MM.1S (cell line): ENCODE results near the gene PPARD.
"Not testable (repeated sequence)": the region's sequence is repeated elsewhere in the genome, so short reads cannot be mapped to it uniquely, and the experiment has no call there.

Experiments used
- DNase-seq: peaks from one replicate; pipeline ENCODE4 v3.0.0-alpha.2; 2015
- H2AFZ ChIP-seq: fragments of 300-600 bp; sonication (generic); 2 replicates; pipeline ENCODE4 v1.6.0; 2016; ENCODE audit warnings: antibody characterized with exemption, low read length
- H3F3A ChIP-seq: fragments of 300-600 bp; sonication (generic); 2 replicates; pipeline ENCODE4 v1.6.1; 2016; ENCODE audit warnings: mild to moderate bottlenecking, antibody characterized with exemption, low read length, moderate library complexity, mixed read lengths; ENCODE audit not compliant: insufficient read depth
- H3K27ac ChIP-seq: fragments of 300-600 bp; sonication (generic); 2 replicates; pipeline ENCODE4 v1.5.1; 2016; ENCODE audit warnings: mild to moderate bottlenecking, low read length
- H3K27me3 ChIP-seq: fragments of 300-600 bp; sonication (generic); replicated peaks from 2 replicates; pipeline ENCODE4 v1.6.0; 2016; ENCODE audit warnings: low read length; ENCODE audit not compliant: insufficient read depth
- H3K36me3 ChIP-seq: fragments of 300-600 bp; sonication (generic); replicated peaks from 2 replicates; pipeline ENCODE4 v1.6.1; 2016; ENCODE audit warnings: mild to moderate bottlenecking, low read length, mixed read lengths; ENCODE audit not compliant: insufficient read depth
- H3K4me1 ChIP-seq: fragments of 300-600 bp; sonication (generic); 2 replicates; pipeline ENCODE4 v1.6.1; 2016; ENCODE audit warnings: low read length, mixed read lengths
- H3K4me2 ChIP-seq: fragments of 300-600 bp; sonication (generic); 2 replicates; pipeline ENCODE4 v1.6.0; 2016; ENCODE audit warnings: low read depth, low read length
- H3K4me3 ChIP-seq: fragments of 300-600 bp; sonication (generic); 2 replicates; pipeline ENCODE4 v1.5.1; 2016; ENCODE audit warnings: low read length, mixed read lengths
- H3K79me2 ChIP-seq: fragments of 300-600 bp; sonication (generic); 2 replicates; pipeline ENCODE4 v1.6.1; 2016; ENCODE audit warnings: mixed run types, low read length, mixed read lengths
- H3K9ac ChIP-seq: fragments of 300-600 bp; sonication (generic); 2 replicates; pipeline ENCODE4 v1.6.1; 2016; ENCODE audit warnings: low read length, mixed read lengths
- H3K9me2 ChIP-seq: fragments of 300-600 bp; sonication (generic); replicated peaks from 2 replicates; pipeline ENCODE4 v1.6.1; 2016; ENCODE audit warnings: mild to moderate bottlenecking, low read length, mixed read lengths; ENCODE audit not compliant: insufficient read depth
- H3K9me3 ChIP-seq: fragments of 300-600 bp; sonication (generic); replicated peaks from 2 replicates; pipeline ENCODE4 v1.6.1; 2016; ENCODE audit warnings: mild to moderate bottlenecking, low read length, mixed read lengths; ENCODE audit not compliant: insufficient read depth
- H4K20me1 ChIP-seq: fragments of 300-600 bp; sonication (generic); 2 replicates; pipeline ENCODE4 v1.6.1; 2016; ENCODE audit warnings: mild to moderate bottlenecking, low read length, moderate library complexity, mixed read lengths; ENCODE audit not compliant: insufficient read depth
- EZH2 ChIP-seq: fragments of 300-600 bp; sonication (generic); optimal IDR thresholded peaks from 2 replicates; pipeline ENCODE3; 2017; ENCODE audit warnings: low read depth, mild to moderate bottlenecking, antibody characterized with exemption, low read length, mixed read lengths
- EZH2phosphoT487 ChIP-seq: fragments of 300-600 bp; sonication (generic); IDR thresholded peaks from 2 replicates; pipeline ENCODE4 v1.6.1; 2018; ENCODE audit warnings: antibody characterized with exemption, low read length
- TF ChIP-seq, protein P1 (sequence below): fragments of 300-600 bp; sonication (generic); IDR thresholded peaks from 2 replicates; pipeline ENCODE4 v1.5.1; 2016; ENCODE audit warnings: antibody characterized with exemption, low read length, mixed read lengths

The PPARD gene

DNA sequence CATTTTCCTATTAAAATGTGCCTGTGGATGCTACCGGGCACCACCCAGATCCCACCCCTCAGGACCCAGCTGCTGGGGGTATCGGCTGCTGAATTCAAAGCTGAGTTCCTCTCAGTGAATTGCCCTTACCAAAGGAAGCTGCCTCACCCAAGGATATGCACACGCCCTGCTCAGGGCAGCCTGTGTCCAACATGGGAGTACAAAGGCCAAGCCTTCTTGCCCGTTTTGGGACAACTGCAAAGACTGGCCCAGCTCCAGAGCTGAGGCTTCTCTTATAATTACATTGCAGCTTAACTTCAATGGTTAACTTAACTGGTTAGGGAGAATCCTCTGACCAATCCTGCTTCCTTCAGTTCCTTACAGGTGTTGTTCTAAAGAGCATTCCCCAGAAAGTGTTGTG, 89.9 kb downstream of the PPARD start:
- no peak overlapping the region for H3K4me3 ChIP-seq
- no peaks in the 10 kb centered on the region for H3K9me2 ChIP-seq
- H3K9me3 ChIP-seq: no peaks in the 10 kb centered on the region
- no peak overlapping the region for H2AFZ ChIP-seq
- no peaks in the 10 kb centered on the region for H3K27me3 ChIP-seq
- DNase-seq: no peak
- H3K79me2 ChIP-seq: no peaks in the 10 kb centered on the region
- H3F3A ChIP-seq: no peaks in the 10 kb centered on the region
- H3K27ac ChIP-seq: no peak overlapping the region
- H3K9ac ChIP-seq: no peak overlapping the region
- H4K20me1 ChIP-seq: no peaks in the 10 kb centered on the region
- H3K4me1 ChIP-seq: no peaks in the 10 kb centered on the region
- H3K36me3 ChIP-seq: no peaks in the 10 kb centered on the region
- TF ChIP-seq EZH2 (no peak), EZH2phosphoT487 (no peak)
- TF ChIP-seq, protein P1, sequence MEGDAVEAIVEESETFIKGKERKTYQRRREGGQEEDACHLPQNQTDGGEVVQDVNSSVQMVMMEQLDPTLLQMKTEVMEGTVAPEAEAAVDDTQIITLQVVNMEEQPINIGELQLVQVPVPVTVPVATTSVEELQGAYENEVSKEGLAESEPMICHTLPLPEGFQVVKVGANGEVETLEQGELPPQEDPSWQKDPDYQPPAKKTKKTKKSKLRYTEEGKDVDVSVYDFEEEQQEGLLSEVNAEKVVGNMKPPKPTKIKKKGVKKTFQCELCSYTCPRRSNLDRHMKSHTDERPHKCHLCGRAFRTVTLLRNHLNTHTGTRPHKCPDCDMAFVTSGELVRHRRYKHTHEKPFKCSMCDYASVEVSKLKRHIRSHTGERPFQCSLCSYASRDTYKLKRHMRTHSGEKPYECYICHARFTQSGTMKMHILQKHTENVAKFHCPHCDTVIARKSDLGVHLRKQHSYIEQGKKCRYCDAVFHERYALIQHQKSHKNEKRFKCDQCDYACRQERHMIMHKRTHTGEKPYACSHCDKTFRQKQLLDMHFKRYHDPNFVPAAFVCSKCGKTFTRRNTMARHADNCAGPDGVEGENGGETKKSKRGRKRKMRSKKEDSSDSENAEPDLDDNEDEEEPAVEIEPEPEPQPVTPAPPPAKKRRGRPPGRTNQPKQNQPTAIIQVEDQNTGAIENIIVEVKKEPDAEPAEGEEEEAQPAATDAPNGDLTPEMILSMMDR: no peak
- H3K4me2 ChIP-seq: no peak overlapping the region

DNA sequence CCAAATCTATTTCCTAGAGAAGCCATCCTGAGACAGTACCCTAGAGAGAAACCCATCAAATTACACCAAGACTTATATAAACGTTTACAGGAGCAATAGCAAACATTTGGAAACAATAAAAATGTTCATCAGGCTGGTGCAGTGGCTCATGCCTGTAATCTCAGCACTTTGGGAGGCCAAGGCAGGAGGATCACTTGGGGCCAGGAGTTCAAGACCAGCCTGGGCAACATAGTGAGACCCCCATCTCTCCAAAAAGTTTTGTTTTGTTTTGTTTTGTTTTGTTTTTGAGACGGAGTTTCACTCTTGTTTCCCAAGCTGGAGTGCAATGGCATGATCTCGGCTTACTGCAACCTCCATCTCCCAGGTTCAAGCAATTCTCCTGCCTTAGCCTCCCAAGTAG, 90.3 kb downstream of the PPARD start:
- not testable (repeated sequence) for H3K36me3 ChIP-seq, H3K4me1 ChIP-seq, H4K20me1 ChIP-seq, H3K27ac ChIP-seq, H3K9me3 ChIP-seq, H3K4me3 ChIP-seq, H3K27me3 ChIP-seq, DNase-seq, H3K9me2 ChIP-seq, H3K79me2 ChIP-seq, H3K9ac ChIP-seq, H3K4me2 ChIP-seq, H2AFZ ChIP-seq, H3F3A ChIP-seq

DNA sequence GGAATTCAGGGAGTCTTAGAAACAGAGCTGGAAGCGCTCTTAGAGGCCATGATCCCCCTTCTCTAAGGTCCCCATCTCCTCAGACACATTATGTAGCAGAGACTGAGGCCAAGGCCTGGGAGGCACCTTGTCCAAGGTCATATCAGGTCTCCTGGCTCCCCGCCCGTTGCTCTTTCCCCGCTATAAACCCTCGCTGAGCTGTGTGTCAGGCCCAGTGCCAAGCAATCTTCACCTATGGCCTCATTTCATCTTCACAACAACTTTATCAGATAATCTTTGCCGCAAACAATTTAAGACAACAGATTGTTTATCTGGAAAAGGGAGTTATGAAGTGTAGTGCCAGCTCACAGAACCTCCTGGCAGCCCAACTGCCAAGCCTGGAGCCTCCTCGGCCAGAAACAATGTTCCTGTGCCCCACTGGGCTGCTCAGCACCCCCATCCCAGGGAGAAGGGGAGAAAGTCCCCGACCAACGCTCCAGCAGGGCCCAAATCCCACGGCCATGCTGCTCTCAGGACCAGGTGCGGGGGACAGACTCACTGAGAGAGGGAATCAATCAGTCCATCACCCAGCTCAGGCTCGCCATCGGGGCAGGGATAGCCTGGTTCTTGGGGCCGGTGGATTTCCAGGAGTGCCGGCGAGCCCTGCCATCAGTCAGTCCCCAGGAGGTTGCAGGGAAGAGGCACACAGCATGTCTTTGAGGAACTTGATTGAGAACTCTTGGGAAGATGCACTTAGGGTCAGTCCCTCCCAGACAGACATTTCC, 92.9 kb downstream of the PPARD start:
- Histone ChIP-seq H3K27ac (no peak overlapping the region), H4K20me1 (no peaks in the 10 kb centered on the region), H3K79me2 (no peaks in the 10 kb centered on the region), H3K27me3 (no peaks in the 10 kb centered on the region), H3K36me3 (no peaks in the 10 kb centered on the region), H3K4me1 (no peaks in the 10 kb centered on the region), H2AFZ (no peak overlapping the region), H3K9ac (no peak overlapping the region), H3K4me2 (no peak overlapping the region), H3F3A (no peaks in the 10 kb centered on the region), H3K4me3 (no peak overlapping the region), H3K9me3 (no peaks in the 10 kb centered on the region), H3K9me2 (no peaks in the 10 kb centered on the region)
- DNase-seq: no peak
- TF ChIP-seq EZH2phosphoT487: no peak
- no peak for TF ChIP-seq EZH2
- TF ChIP-seq, protein P1: no peak

DNA sequence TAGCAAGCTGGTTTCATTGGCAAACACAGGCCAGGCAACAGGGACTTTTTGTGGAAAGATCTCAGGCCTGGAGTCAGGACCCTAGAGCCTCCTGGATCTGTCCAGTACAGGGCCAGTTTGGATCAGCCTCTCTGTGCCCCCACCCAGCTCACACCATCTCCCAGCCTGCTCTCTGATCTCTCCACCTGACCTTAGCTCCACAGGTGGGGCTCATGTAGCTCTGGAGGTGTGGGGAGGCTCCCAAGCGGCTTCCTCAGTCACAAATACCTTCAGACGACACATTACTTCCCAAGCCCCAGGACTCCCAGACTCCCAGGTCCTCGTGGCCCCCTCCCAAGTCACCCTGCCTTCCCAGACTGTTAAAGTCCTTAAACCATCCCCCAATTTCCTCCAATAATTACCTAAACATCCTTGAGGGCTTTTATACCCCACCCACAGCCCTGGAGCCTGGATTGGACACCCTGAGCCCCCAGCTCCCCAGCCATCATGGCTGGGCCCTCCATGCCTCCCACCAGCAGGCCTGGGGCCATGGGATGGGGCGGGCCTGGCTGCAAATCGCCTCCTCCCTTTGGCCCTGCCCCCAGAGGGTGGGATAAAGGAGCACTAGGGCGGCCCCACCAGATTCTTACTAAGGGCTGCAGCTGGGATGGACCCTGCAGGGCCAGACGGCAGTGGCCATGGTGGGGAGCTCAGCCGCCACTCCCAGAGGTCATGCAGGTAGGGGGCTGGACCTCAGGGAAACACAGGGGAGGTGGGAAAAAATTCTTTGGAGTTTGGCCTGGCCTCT, 93.9 kb downstream of the PPARD start:
- no peaks in the 10 kb centered on the region for H3K9me2 ChIP-seq

More for the DNA sequence above, 93.9 kb downstream of the PPARD start:
- Histone ChIP-seq H4K20me1 (no peaks in the 10 kb centered on the region), H3K4me3 (no peak overlapping the region), H3K9ac (no peak overlapping the region), H3K27ac (no peak overlapping the region), H3K27me3 (no peaks in the 10 kb centered on the region), H3K79me2 (no peaks in the 10 kb centered on the region), H2AFZ (no peak overlapping the region), H3K4me1 (no peaks in the 10 kb centered on the region), H3K36me3 (no peaks in the 10 kb centered on the region), H3F3A (no peaks in the 10 kb centered on the region), H3K4me2 (no peak overlapping the region), H3K9me3 (no peaks in the 10 kb centered on the region)
- DNase-seq: no peak
- TF ChIP-seq EZH2 (no peak), EZH2phosphoT487 (no peak)
- TF ChIP-seq, protein P1: no peak
